MCF 10A (cell line): Measurements from ENCODE around the gene SORL1. TPM values are rescaled to one million over a fixed set of nuclear protein-coding genes. Genes with fewer than 3 reads are reported as not detected.

Source experiments
- BruUV-seq: library from RNA; stranded (reverse); fragments of 400-500 nt; replicated peaks from 2 replicates; lab custom pipeline; 2021; lab: Mats Ljungman, UMichigan
- CTCF ChIA-PET: fragments of 300-600 bp; sonication (Branson Sonifier 250); formaldehyde crosslinking; extraction: SDS; loops from one replicate; lab custom pipeline; 2021; ENCODE audit warnings: antibody characterized with exemption, inconsistent platforms; lab: Yijun Ruan, JAX
- POLR2A ChIA-PET: fragments of 300-600, 350-650 bp; sonication (Branson Sonifier 250); formaldehyde crosslinking; extraction: SDS; loops from one replicate; lab custom pipeline; 2020; ENCODE audit warnings: antibody characterized with exemption, inconsistent platforms; lab: Yijun Ruan, JAX
- DNase-seq: peaks from one replicate; pipeline ENCODE4 v3.0.0-alpha.2; 2018; ENCODE audit not compliant: unreplicated experiment
- H3K27ac Mint-ChIP-seq: one replicate; pipeline ENCODE4 v1.8.0; 2022; ENCODE audit warnings: mild to moderate bottlenecking, low read depth, mixed read lengths; ENCODE audit not compliant: unreplicated experiment
- H3K27me3 Mint-ChIP-seq: one replicate; pipeline ENCODE4 v1.8.0; 2022; ENCODE audit warnings: mixed read lengths; ENCODE audit not compliant: insufficient read depth, unreplicated experiment
- H3K36me3 Mint-ChIP-seq: one replicate; pipeline ENCODE4 v1.8.0; 2022; ENCODE audit warnings: mild to moderate bottlenecking, moderate library complexity, mixed read lengths; ENCODE audit not compliant: insufficient read depth, unreplicated experiment
- H3K4me1 Mint-ChIP-seq: one replicate; pipeline ENCODE4 v1.8.0; 2022; ENCODE audit warnings: mixed read lengths; ENCODE audit not compliant: insufficient read depth, unreplicated experiment
- H3K4me3 Mint-ChIP-seq: one replicate; pipeline ENCODE4 v1.8.0; 2022; ENCODE audit warnings: mild to moderate bottlenecking, moderate library complexity, mixed read lengths; ENCODE audit not compliant: unreplicated experiment
- H3K9me3 Mint-ChIP-seq: one replicate; pipeline ENCODE4 v1.8.0; 2022; ENCODE audit warnings: mixed read lengths; ENCODE audit not compliant: unreplicated experiment
- CTCF ChIP-seq: fragments of 200-600 bp; IDR thresholded peaks from one replicate; pipeline ENCODE4 v1.8.0; 2022; ENCODE audit warnings: antibody characterized with exemption, mild to moderate bottlenecking; ENCODE audit not compliant: unreplicated experiment
- intact Hi-C: fragments of 100-400 bp; cut with micrococcal nuclease; formaldehyde crosslinking; loops from 2 replicates; pipeline ENCODE4 v1.14.1; 2022
- total RNA-seq: library from RNA; stranded (reverse); gene quantifications from 2 replicates; pipeline ENCODE4 v1.2.3, GENCODE V29; 2022

Gene SORL1
- total RNA-seq, 1 experiment from 2014 or later = 5.9 TPM

GRCh38 chr11:121441521-121441920 is 10.6 kb upstream of the SORL1 start:
- BruUV-seq = no TSS peak
- no peak overlapping the region for H3K27ac Mint-ChIP-seq
- CTCF ChIA-PET = no interaction called here
- no peaks in the 10 kb centered on the region for H3K27me3 Mint-ChIP-seq
- peaks cover 10% of the 10 kb centered on the region for H3K4me1 Mint-ChIP-seq
- H3K9me3 Mint-ChIP-seq = no peaks in the 10 kb centered on the region
- POLR2A ChIA-PET = no interaction called here
- no peak for DNase-seq
- peaks cover 7% of the 10 kb centered on the region for H3K36me3 Mint-ChIP-seq
- no peak for TF ChIP-seq CTCF
- intact Hi-C loops = no loop called here
- no peak overlapping the region for H3K4me3 Mint-ChIP-seq

- H3K4me1 Mint-ChIP-seq = no peaks in the 10 kb centered on the region
- H3K36me3 Mint-ChIP-seq = peaks cover 7% of the 10 kb centered on the region
- BruUV-seq = no TSS peak
- no peaks in the 10 kb centered on the region for H3K9me3 Mint-ChIP-seq
- intact Hi-C loops = no loop called here
- CTCF ChIA-PET = interaction anchor here (0.8 to 0.9 kb wide), 2 partner anchors 148 to 151 kb away, joined by 3 read pairs; no protein-coding TSS in a partner anchor
- POLR2A ChIA-PET = interaction anchor here (1.0 to 1.2 kb wide), 2 partner anchors 20 to 150 kb away, joined by 3 to 4 read pairs; no protein-coding TSS in a partner anchor
- no peaks in the 10 kb centered on the region for H3K27me3 Mint-ChIP-seq
- TF ChIP-seq CTCF = no peak
- no peak for DNase-seq
- H3K4me3 Mint-ChIP-seq = no peak overlapping the region
- H3K27ac Mint-ChIP-seq = no peak overlapping the region
These were observed 8.3 kb upstream of the SORL1 start for GRCh38 chr11:121443688-121444275.

GRCh38 chr11:121444526-121444925 is 7.6 kb upstream of the SORL1 start:
- Mint-ChIP-seq H3K27ac (no peak overlapping the region), H3K9me3 (no peaks in the 10 kb centered on the region), H3K36me3 (peaks cover 7% of the 10 kb centered on the region), H3K27me3 (no peaks in the 10 kb centered on the region), H3K4me3 (no peak overlapping the region), H3K4me1 (no peaks in the 10 kb centered on the region)
- ChIA-PET POLR2A (no interaction called here), CTCF (interaction anchor here (0.8 kb wide), 1 partner anchor 150 kb away, joined by 3 read pairs; no protein-coding TSS in a partner anchor)
- TF ChIP-seq CTCF = no peak
- BruUV-seq = no TSS peak
- intact Hi-C loops = no loop called here
- DNase-seq = no peak

- TF ChIP-seq CTCF = no peak
- Mint-ChIP-seq H3K27ac (no peak overlapping the region), H3K27me3 (no peaks in the 10 kb centered on the region), H3K4me1 (no peaks in the 10 kb centered on the region), H3K9me3 (no peaks in the 10 kb centered on the region), H3K36me3 (peaks cover 7% of the 10 kb centered on the region), H3K4me3 (no peak overlapping the region)
- ChIA-PET POLR2A (no interaction called here), CTCF (interaction anchor here (0.8 kb wide), 1 partner anchor 147 kb away, joined by 3 read pairs; no protein-coding TSS in a partner anchor)
- intact Hi-C loops = no loop called here
- no TSS peak for BruUV-seq
- no peak for DNase-seq
These were observed 6.9 kb upstream of the SORL1 start for GRCh38 chr11:121445071-121445768.
